GM12878 (cell line): ENCODE measurements around the gene POFUT2. TPM values are rescaled to one million over a fixed set of nuclear protein-coding genes. Genes with fewer than 3 reads are reported as not detected.

ENCODE experiments used
- ATAC-seq: fragments of 200-7000 bp; cut with Tn5 transposase; 3 replicates; pipeline ENCODE4 v1.9.1; 2020; ENCODE audit warnings: mild to moderate bottlenecking, moderate library complexity
- BruUV-seq: library from RNA; stranded (reverse); fragments of 400-500 nt; replicated peaks from 2 replicates; lab custom pipeline; 2021; lab: Mats Ljungman, UMichigan
- CTCF ChIA-PET: fragments of 300-600 bp; sonication (Branson Sonifier 250); formaldehyde crosslinking; extraction: SDS; loops from one replicate; lab custom pipeline; 2021; ENCODE audit warnings: inconsistent platforms; lab: Yijun Ruan, JAX
- POLR2A ChIA-PET: fragments of 350-600 bp; formaldehyde crosslinking; extraction: SDS; loops from one replicate; lab custom pipeline; 2021; ENCODE audit warnings: inconsistent platforms; lab: Charles Lee
- RAD21 ChIA-PET: fragments of 300-600 bp; sonication (Branson Sonifier 250); formaldehyde crosslinking; loops from one replicate; lab custom pipeline; 2023; ENCODE audit warnings: antibody characterized with exemption; ENCODE audit not compliant: unreplicated experiment; lab: Charles Lee
- SMC1A ChIA-PET: fragments of 300-600 bp; sonication (Branson Sonifier 250); formaldehyde crosslinking; loops from one replicate; lab custom pipeline; 2023; ENCODE audit not compliant: unreplicated experiment, uncharacterized antibody; lab: Charles Lee
- DNase-seq: peaks from one replicate; pipeline ENCODE4 v3.0.0-alpha.2; 2011; ENCODE audit warnings: low read depth, low spot score
- FAIRE-seq: peaks from 3 replicates; lab custom pipeline; 2011; peaks lifted over from hg19 to GRCh38; lab: Jason Lieb, UNC
- H2AFZ ChIP-seq: 2 replicates; pipeline ENCODE4 v1.6.0; 2011; ENCODE audit warnings: low read depth, low read length, control low read depth; ENCODE audit not compliant: control insufficient read depth
- H3K27ac ChIP-seq: 2 replicates; pipeline ENCODE4 v1.5.1; 2011; ENCODE audit warnings: control low read depth; ENCODE audit not compliant: control insufficient read depth, insufficient read depth
- H3K27me3 ChIP-seq, 2 experiments: replicated peaks in 1 of 2; 2 replicates each; pipeline versions ENCODE4 v1.6.0 to v1.6.1; 2011; ENCODE audit warnings: low read length in 1 of 2; ENCODE audit not compliant: control insufficient read depth in 2 of 2, insufficient read depth in 2 of 2
- H3K36me3 ChIP-seq, 2 experiments: 2 replicates each; pipeline ENCODE4 v1.5.1; 2011; ENCODE audit warnings: low read length in 1 of 2; ENCODE audit not compliant: control insufficient read depth in 2 of 2, insufficient read depth in 2 of 2
- H3K4me1 ChIP-seq: 2 replicates; pipeline ENCODE4 v1.6.1; 2011; ENCODE audit warnings: mild to moderate bottlenecking, low read length, moderate library complexity, mixed read lengths; ENCODE audit not compliant: control insufficient read depth, insufficient read depth
- H3K4me2 ChIP-seq: 2 replicates; pipeline ENCODE4 v1.6.0; 2011; ENCODE audit warnings: control low read depth; ENCODE audit not compliant: control insufficient read depth, insufficient read depth
- H3K4me3 ChIP-seq: fragments of 200-600 bp; sonication (generic); 2 replicates; pipeline ENCODE4 v1.5.1; 2016
- H3K79me2 ChIP-seq: 2 replicates; pipeline ENCODE4 v1.6.0; 2011; ENCODE audit warnings: low read length; ENCODE audit not compliant: control insufficient read depth, insufficient read depth
- H3K9ac ChIP-seq: 2 replicates; pipeline ENCODE4 v1.8.0; 2011; ENCODE audit warnings: low read length, control low read depth, mixed read lengths; ENCODE audit not compliant: control insufficient read depth, insufficient read depth
- H3K9me3 ChIP-seq: replicated peaks from 3 replicates; pipeline ENCODE4 v1.5.1; 2011; ENCODE audit warnings: mild to moderate bottlenecking, low read length; ENCODE audit not compliant: control insufficient read depth, insufficient read depth
- H4K20me1 ChIP-seq: 2 replicates; pipeline ENCODE4 v1.6.0; 2011; ENCODE audit not compliant: control insufficient read depth, insufficient read depth
- CBFB ChIP-seq: IDR thresholded peaks from 2 replicates; pipeline ENCODE4 v1.6.1; 2016; ENCODE audit warnings: antibody characterized with exemption, low read depth
- DPF2 ChIP-seq: fragments of 450-650 bp; IDR thresholded peaks from 2 replicates; pipeline ENCODE4 v1.6.1; 2017; ENCODE audit warnings: mild to moderate bottlenecking
- ESRRA ChIP-seq: IDR thresholded peaks from 2 replicates; pipeline ENCODE4 v1.6.1; 2012; ENCODE audit warnings: mild to moderate bottlenecking, low read length, improper control_type of control experiment
- GATAD2B ChIP-seq: fragments of 450-650 bp; conservative IDR thresholded peaks from 2 replicates; pipeline ENCODE4 v1.6.1; 2017; ENCODE audit warnings: low read depth, mild to moderate bottlenecking, moderate library complexity
- JUNB ChIP-seq: IDR thresholded peaks from 2 replicates; pipeline ENCODE4 v1.6.1; 2016; ENCODE audit warnings: antibody characterized with exemption, mild to moderate bottlenecking
- KDM1A ChIP-seq: fragments of 200-600 bp; sonication (generic); IDR thresholded peaks from 2 replicates; pipeline ENCODE4 v1.6.1; 2016; ENCODE audit warnings: borderline replicate concordance
- MXI1 ChIP-seq: fragments of 150-350 bp; IDR thresholded peaks from 2 replicates; pipeline ENCODE4 v1.6.1; 2011; ENCODE audit warnings: low read depth, mild to moderate bottlenecking, inconsistent platforms, low read length, improper control_type of control experiment
- MYB ChIP-seq: fragments of 150-350 bp; IDR thresholded peaks from 2 replicates; pipeline ENCODE4 v1.6.1; 2014; ENCODE audit warnings: mild to moderate bottlenecking, low read depth, low read length, borderline replicate concordance
- NR2F1 ChIP-seq: fragments of 450-650 bp; conservative IDR thresholded peaks from 2 replicates; pipeline ENCODE4 v1.6.1; 2017; ENCODE audit warnings: mild to moderate bottlenecking
- RAD21 ChIP-seq: IDR thresholded peaks from 2 replicates; pipeline ENCODE4 v1.6.1; 2011; ENCODE audit warnings: mild to moderate bottlenecking, low read depth, low read length, moderate library complexity; ENCODE audit not compliant: insufficient read depth
- RUNX3 ChIP-seq: IDR thresholded peaks from 2 replicates; pipeline ENCODE4 v1.6.1; 2012; ENCODE audit warnings: low read length, inconsistent platforms
- SIX5 ChIP-seq: IDR thresholded peaks from 2 replicates; pipeline ENCODE4 v1.6.1; 2011; ENCODE audit warnings: mild to moderate bottlenecking, low read depth, low read length, moderate library complexity; ENCODE audit not compliant: severe bottlenecking
- TBL1XR1 ChIP-seq: IDR thresholded peaks from 2 replicates; pipeline ENCODE4 v1.6.1; 2012; ENCODE audit warnings: low read depth, low read length, improper control_type of control experiment
- WGBS: methylation state at CpG from one replicate; pipeline ENCODE4 v1.1.6; 2016; ENCODE audit warnings: low lambda C conversion rate; ENCODE audit not compliant: insufficient replicate concordance, insufficient coverage; ENCODE audit errors: missing lambda C conversion rate; 5-methylcytosine and 5-hydroxymethylcytosine counted together
- in situ Hi-C: fragments of 300-500 bp; cut with MboI; formaldehyde crosslinking; loops from 9 replicates; pipeline ENCODE4 v1.14.3; 2018; ENCODE audit warnings: mixed read lengths
- intact Hi-C: fragments of 100-400 bp; cut with micrococcal nuclease; formaldehyde crosslinking; loops from one replicate; pipeline ENCODE4 v1.14.2; 2022; ENCODE audit not compliant: unreplicated experiment
- polyA plus RNA-seq, 11 experiments: library from polyadenylated mRNA; depleted of rRNA in 4 of 11; unstranded in 6 of 11; stranded (reverse) in 5 of 11; fragments of >200 nt; fragmentation: Nextera tagmentation in 4 of 11; fragmentation: Illumina TruSeq in 1 of 11; extraction: Ambion mirVana in 4 of 11; extraction: Trizol in 1 of 11; gene quantifications; 1 replicate in 1 of 11; 2 replicates in 10 of 11; pipeline versions ENCODE4 v1.2.1 to v1.2.3, GENCODE V29; 2011 to 2016; ENCODE audit warnings: inconsistent platforms in 2 of 11, missing spikeins in 2 of 11, low read depth in 1 of 11
- total RNA-seq, 4 experiments: library from RNA; depleted of rRNA in 3 of 4; stranded (reverse); fragments of >200 nt in 3 of 4; fragmentation: Illumina TruSeq in 1 of 4; extraction: Trizol in 1 of 4; gene quantifications; 2 replicates each; pipeline versions ENCODE4 v1.2.1 to v1.2.3, GENCODE V29; 2013 to 2021
- TF ChIP-seq, protein P1 (sequence below): fragments of 450-650 bp; formaldehyde crosslinking; IDR thresholded peaks from 2 replicates; pipeline ENCODE4 v1.4.0; 2020; ENCODE audit warnings: mild to moderate bottlenecking, moderate library complexity
- TF ChIP-seq, protein P2 (sequence below): fragments of 450-650 bp; IDR thresholded peaks from 2 replicates; pipeline ENCODE4 v1.6.1; 2017; ENCODE audit warnings: borderline replicate concordance
- TF ChIP-seq, protein P3 (sequence below): fragments of 450-650 bp; IDR thresholded peaks from 2 replicates; pipeline ENCODE4 v1.6.1; 2017; ENCODE audit warnings: mild to moderate bottlenecking

The POFUT2 gene
- total and polyA plus RNA-seq, 10 of the 15 experiments (the other 5 are each of a cell fraction or from before 2014, with no cell fraction given), result 1.2 to 15.1 (median 6.8) TPM

DNA sequence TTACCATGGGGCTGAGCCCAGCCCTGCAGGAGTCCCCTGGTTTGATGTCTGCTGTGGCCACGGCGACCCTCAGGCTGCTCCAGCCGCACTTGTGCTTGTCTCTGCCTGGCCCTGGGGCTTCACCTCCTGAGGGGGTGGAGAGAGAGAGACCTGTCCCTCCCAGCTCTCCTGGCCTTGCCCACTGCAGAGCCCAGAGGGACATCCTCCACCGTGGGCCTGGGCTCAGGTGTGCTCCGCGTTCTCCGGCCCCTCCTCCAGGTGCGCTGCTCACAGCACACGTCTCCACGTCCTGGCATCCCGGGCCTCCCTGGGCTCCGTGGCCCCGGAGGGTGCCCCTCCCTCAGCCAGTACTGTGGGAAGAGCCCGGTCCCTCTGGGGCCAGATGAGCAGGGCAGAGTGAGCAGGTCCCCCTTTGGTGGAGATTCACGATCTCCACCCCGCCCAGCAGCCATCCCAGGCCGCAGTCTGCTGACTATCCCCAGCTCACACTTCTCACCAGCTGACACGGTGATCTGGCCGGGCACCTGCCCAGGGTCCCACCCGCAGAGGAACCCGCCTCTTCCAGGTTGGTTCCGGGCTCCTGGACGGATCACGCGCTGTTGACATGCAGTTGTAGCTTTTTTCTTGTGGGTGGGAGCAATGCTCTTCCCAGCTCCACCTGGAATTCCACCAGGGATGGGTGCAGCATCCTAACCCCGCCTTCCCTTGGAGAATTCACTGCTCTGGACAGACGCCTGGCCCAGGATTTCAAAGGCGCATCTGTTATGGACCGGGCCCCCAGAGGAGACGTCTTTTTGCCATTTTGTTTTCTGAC is 41.8 kb upstream of the POFUT2 start:
- SMC1A ChIA-PET, result no interaction called here
- no peak for ATAC-seq
- no peak for FAIRE-seq
- DNase-seq, result no peak
- Histone ChIP-seq H3K4me1 (peaks cover 21% of the 10 kb centered on the region), H3K27me3 (no peaks in the 10 kb centered on the region; a peak in 1 of 4 replicates), H3K4me3 (no peak overlapping the region), H2AFZ (no peak overlapping the region), H3K27ac (no peak overlapping the region), H3K36me3 (no peaks in the 10 kb centered on the region), H3K79me2 (no peaks in the 10 kb centered on the region), H4K20me1 (no peaks in the 10 kb centered on the region), H3K9me3 (no peaks in the 10 kb centered on the region), H3K4me2 (no peak overlapping the region), H3K9ac (no peak overlapping the region)
- intact Hi-C loops (no loop called here), in situ Hi-C loops (no loop called here)
- RAD21 ChIA-PET, result no interaction called here
- no TSS peak for BruUV-seq
- POLR2A ChIA-PET, result no interaction called here
- CTCF ChIA-PET, result no interaction called here
- WGBS, result 47% methylated on average over 24 of the region's 30 CpGs
- TF ChIP-seq, protein P1, sequence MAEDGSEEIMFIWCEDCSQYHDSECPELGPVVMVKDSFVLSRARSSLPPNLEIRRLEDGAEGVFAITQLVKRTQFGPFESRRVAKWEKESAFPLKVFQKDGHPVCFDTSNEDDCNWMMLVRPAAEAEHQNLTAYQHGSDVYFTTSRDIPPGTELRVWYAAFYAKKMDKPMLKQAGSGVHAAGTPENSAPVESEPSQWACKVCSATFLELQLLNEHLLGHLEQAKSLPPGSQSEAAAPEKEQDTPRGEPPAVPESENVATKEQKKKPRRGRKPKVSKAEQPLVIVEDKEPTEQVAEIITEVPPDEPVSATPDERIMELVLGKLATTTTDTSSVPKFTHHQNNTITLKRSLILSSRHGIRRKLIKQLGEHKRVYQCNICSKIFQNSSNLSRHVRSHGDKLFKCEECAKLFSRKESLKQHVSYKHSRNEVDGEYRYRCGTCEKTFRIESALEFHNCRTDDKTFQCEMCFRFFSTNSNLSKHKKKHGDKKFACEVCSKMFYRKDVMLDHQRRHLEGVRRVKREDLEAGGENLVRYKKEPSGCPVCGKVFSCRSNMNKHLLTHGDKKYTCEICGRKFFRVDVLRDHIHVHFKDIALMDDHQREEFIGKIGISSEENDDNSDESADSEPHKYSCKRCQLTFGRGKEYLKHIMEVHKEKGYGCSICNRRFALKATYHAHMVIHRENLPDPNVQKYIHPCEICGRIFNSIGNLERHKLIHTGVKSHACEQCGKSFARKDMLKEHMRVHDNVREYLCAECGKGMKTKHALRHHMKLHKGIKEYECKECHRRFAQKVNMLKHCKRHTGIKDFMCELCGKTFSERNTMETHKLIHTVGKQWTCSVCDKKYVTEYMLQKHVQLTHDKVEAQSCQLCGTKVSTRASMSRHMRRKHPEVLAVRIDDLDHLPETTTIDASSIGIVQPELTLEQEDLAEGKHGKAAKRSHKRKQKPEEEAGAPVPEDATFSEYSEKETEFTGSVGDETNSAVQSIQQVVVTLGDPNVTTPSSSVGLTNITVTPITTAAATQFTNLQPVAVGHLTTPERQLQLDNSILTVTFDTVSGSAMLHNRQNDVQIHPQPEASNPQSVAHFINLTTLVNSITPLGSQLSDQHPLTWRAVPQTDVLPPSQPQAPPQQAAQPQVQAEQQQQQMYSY, result no peak
- TF ChIP-seq GATAD2B (no peak), MXI1 (no peak), JUNB (no peak), CBFB (no peak), MYB (no peak), RUNX3 (no peak), RAD21 (no peak), TBL1XR1 (no peak), DPF2 (no peak), KDM1A (no peak), NR2F1 (no peak), SIX5 (no peak), ESRRA (no peak)
- TF ChIP-seq, protein P2, sequence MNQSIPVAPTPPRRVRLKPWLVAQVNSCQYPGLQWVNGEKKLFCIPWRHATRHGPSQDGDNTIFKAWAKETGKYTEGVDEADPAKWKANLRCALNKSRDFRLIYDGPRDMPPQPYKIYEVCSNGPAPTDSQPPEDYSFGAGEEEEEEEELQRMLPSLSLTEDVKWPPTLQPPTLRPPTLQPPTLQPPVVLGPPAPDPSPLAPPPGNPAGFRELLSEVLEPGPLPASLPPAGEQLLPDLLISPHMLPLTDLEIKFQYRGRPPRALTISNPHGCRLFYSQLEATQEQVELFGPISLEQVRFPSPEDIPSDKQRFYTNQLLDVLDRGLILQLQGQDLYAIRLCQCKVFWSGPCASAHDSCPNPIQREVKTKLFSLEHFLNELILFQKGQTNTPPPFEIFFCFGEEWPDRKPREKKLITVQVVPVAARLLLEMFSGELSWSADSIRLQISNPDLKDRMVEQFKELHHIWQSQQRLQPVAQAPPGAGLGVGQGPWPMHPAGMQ, result no peak
- TF ChIP-seq, protein P3, sequence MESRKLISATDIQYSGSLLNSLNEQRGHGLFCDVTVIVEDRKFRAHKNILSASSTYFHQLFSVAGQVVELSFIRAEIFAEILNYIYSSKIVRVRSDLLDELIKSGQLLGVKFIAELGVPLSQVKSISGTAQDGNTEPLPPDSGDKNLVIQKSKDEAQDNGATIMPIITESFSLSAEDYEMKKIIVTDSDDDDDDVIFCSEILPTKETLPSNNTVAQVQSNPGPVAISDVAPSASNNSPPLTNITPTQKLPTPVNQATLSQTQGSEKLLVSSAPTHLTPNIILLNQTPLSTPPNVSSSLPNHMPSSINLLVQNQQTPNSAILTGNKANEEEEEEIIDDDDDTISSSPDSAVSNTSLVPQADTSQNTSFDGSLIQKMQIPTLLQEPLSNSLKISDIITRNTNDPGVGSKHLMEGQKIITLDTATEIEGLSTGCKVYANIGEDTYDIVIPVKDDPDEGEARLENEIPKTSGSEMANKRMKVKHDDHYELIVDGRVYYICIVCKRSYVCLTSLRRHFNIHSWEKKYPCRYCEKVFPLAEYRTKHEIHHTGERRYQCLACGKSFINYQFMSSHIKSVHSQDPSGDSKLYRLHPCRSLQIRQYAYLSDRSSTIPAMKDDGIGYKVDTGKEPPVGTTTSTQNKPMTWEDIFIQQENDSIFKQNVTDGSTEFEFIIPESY, result no peak
